HL-60 (cell line): ENCODE data around the gene FAM53B.

Experiments
- DNase-seq, 2 experiments: peaks; one replicate each; pipeline ENCODE4 v3.0.0-alpha.2; 2010 to 2020; ENCODE audit warnings: low read depth in 1 of 2, low spot score in 1 of 2
- H3K27ac ChIP-seq: fragments of 250-450 bp; sonication (Bioruptor Pico); replicated peaks from 2 replicates; pipeline ENCODE4 v1.5.1; 2020; ENCODE audit warnings: mild to moderate bottlenecking, moderate library complexity
- H3K27me3 ChIP-seq: fragments of 250-450 bp; sonication (Bioruptor Pico); 2 replicates; pipeline ENCODE4 v1.5.1; 2021; ENCODE audit warnings: mild to moderate bottlenecking, moderate library complexity; ENCODE audit not compliant: insufficient read depth, poor library complexity, severe bottlenecking
- H3K4me3 ChIP-seq: replicated peaks from 2 replicates; pipeline ENCODE4 v1.5.1; 2011; ENCODE audit warnings: mild to moderate bottlenecking, control low read depth, low read length; ENCODE audit not compliant: insufficient read depth
- GABPA ChIP-seq: IDR thresholded peaks from 2 replicates; pipeline ENCODE4 v1.6.1; 2012; ENCODE audit warnings: low read depth
- POLR2AphosphoS5 ChIP-seq: IDR thresholded peaks from 2 replicates; pipeline ENCODE4 v1.6.1; 2012; ENCODE audit warnings: low read depth
- SPI1 ChIP-seq: IDR thresholded peaks from 2 replicates; pipeline ENCODE4 v1.6.1; 2012; ENCODE audit warnings: low read depth, mild to moderate bottlenecking, borderline replicate concordance
- TF ChIP-seq, protein P1 (sequence below): IDR thresholded peaks from 2 replicates; pipeline ENCODE4 v1.6.1; 2012; ENCODE audit warnings: low read depth; ENCODE audit not compliant: insufficient replicate concordance
- TF ChIP-seq, protein P2 (sequence below): IDR thresholded peaks from one replicate; pipeline ENCODE4 v1.5.1; 2011; ENCODE audit warnings: low read length, control low read depth, inconsistent platforms; ENCODE audit not compliant: insufficient read depth

The FAM53B gene

DNA sequence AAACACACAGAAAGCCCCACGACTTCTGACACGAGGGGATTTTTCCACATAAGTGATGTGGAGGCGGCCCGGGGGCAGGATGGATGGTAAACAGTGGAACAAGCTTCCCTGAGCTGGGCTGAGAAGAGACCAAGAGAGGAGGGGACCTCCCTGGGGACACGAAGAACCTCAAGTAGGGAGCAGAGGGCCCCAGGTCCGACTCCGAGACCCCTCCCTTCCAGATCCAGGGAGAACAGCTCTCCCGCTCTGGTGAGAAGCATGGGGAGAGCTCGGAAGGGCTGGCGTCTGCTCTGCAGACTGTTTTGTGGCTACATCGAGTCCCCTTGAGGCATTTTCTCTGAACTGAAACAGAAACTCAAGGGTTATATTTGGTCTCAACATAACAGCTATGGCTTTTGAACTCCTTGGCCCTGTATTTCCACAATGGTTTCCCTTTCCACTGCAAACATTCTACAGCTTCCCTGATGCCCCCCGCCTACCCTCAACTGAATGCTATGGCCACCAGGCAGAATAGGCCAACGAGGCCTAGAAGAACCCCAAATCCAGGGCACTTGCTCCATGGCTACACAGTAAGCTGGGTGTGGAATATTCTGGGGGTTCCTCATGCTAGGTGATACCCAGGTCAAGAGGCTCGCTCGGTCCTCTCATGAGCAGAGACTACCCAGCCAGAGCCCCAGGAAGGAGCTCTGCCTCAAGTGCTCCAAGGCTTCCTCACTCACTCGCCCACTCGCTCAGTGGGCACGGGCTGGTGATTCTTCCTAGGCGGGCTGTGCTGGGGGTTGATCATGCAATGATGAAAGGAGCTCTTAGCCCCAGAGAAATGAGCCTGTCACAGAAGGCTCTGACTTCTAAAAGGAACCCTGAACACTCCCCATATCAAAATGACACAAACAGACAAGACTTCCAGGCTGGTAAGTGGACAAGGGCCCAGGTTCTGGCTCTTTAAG lies 47.5 kb downstream of the FAM53B start:
- DNase-seq: no peak
- Histone ChIP-seq H3K27ac (no peak overlapping the region), H3K4me3 (no peak overlapping the region), H3K27me3 (no peaks in the 10 kb centered on the region)
- TF ChIP-seq, protein P1, sequence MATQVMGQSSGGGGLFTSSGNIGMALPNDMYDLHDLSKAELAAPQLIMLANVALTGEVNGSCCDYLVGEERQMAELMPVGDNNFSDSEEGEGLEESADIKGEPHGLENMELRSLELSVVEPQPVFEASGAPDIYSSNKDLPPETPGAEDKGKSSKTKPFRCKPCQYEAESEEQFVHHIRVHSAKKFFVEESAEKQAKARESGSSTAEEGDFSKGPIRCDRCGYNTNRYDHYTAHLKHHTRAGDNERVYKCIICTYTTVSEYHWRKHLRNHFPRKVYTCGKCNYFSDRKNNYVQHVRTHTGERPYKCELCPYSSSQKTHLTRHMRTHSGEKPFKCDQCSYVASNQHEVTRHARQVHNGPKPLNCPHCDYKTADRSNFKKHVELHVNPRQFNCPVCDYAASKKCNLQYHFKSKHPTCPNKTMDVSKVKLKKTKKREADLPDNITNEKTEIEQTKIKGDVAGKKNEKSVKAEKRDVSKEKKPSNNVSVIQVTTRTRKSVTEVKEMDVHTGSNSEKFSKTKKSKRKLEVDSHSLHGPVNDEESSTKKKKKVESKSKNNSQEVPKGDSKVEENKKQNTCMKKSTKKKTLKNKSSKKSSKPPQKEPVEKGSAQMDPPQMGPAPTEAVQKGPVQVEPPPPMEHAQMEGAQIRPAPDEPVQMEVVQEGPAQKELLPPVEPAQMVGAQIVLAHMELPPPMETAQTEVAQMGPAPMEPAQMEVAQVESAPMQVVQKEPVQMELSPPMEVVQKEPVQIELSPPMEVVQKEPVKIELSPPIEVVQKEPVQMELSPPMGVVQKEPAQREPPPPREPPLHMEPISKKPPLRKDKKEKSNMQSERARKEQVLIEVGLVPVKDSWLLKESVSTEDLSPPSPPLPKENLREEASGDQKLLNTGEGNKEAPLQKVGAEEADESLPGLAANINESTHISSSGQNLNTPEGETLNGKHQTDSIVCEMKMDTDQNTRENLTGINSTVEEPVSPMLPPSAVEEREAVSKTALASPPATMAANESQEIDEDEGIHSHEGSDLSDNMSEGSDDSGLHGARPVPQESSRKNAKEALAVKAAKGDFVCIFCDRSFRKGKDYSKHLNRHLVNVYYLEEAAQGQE: no peak
- TF ChIP-seq GABPA (no peak), SPI1 (no peak), POLR2AphosphoS5 (no peak)

DNA sequence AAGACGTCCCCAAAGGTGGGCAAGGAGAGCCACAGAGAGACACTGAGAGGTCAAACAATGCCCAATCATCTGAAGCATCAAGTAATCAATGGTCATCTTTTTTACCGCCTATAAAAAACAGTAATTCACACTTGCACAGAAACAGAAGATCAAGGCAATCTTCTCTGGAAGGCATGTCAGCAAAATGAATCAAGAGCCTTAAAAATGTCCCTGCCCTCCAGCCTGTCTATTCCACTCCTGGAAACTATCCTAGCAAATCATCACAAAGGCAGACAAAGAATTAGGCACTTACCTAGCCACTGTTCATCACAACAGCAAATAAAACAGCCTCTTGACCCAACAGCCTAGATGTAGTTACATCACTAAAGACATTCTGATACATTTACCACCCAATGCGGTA lies 48.9 kb downstream of the FAM53B start:
- Histone ChIP-seq H3K27ac (no peak overlapping the region), H3K27me3 (no peaks in the 10 kb centered on the region), H3K4me3 (no peak overlapping the region)
- DNase-seq: no peak
- no peak for TF ChIP-seq POLR2AphosphoS5
- TF ChIP-seq SPI1: no peak
- TF ChIP-seq, protein P1: no peak
- no peak for TF ChIP-seq GABPA
- TF ChIP-seq, protein P2, sequence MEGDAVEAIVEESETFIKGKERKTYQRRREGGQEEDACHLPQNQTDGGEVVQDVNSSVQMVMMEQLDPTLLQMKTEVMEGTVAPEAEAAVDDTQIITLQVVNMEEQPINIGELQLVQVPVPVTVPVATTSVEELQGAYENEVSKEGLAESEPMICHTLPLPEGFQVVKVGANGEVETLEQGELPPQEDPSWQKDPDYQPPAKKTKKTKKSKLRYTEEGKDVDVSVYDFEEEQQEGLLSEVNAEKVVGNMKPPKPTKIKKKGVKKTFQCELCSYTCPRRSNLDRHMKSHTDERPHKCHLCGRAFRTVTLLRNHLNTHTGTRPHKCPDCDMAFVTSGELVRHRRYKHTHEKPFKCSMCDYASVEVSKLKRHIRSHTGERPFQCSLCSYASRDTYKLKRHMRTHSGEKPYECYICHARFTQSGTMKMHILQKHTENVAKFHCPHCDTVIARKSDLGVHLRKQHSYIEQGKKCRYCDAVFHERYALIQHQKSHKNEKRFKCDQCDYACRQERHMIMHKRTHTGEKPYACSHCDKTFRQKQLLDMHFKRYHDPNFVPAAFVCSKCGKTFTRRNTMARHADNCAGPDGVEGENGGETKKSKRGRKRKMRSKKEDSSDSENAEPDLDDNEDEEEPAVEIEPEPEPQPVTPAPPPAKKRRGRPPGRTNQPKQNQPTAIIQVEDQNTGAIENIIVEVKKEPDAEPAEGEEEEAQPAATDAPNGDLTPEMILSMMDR: no peak

DNA sequence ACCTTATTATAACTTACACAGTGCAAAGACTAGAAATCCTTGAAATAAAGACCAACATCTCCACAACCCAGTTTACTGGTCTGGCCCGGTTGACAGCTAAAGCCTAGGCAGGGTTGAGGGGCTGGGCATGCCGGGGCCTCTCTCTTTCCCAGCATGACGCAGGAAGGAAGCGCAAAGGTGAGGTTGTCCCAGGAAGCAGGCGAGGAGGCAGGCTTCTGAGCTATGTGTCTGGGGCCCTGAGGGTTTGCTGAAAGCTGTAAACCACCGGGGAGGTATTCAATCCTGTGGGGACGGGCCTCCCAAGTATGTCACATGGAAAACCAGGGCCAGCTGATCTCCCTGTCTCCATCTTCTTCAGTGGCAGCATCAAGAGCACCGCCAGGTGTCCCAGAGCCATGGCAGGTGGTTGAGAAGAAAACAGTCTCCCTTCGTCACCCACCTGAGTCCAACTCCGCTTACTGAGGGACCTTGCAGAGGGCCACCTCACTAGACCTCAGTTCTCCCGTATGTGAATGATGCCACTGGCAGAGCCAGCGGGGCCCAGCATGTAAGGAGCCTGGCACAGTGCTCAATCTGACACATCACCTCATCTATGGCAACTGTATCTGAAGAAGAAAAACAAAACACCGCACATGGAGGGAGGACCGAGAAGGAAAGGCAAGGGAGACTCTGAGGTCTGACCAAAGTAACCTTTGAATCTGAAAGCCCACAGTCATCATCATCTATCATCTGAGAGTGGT lies 49.5 kb downstream of the FAM53B start:
- Histone ChIP-seq H3K27me3 (no peaks in the 10 kb centered on the region), H3K4me3 (no peak overlapping the region), H3K27ac (no peak overlapping the region)
- TF ChIP-seq POLR2AphosphoS5 (no peak), GABPA (no peak), SPI1 (no peak)
- TF ChIP-seq, protein P2: no peak
- TF ChIP-seq, protein P1: no peak
- no peak for DNase-seq
